ENCODE measurements around the gene PCDHA1. TPM values are rescaled to one million over a fixed set of nuclear protein-coding genes. Genes with fewer than 3 reads are reported as not detected.

The PCDHA1 gene
- total RNA-seq, 2 donors from 2014 or later: 0.13 TPM; not detected in 1

DNA sequence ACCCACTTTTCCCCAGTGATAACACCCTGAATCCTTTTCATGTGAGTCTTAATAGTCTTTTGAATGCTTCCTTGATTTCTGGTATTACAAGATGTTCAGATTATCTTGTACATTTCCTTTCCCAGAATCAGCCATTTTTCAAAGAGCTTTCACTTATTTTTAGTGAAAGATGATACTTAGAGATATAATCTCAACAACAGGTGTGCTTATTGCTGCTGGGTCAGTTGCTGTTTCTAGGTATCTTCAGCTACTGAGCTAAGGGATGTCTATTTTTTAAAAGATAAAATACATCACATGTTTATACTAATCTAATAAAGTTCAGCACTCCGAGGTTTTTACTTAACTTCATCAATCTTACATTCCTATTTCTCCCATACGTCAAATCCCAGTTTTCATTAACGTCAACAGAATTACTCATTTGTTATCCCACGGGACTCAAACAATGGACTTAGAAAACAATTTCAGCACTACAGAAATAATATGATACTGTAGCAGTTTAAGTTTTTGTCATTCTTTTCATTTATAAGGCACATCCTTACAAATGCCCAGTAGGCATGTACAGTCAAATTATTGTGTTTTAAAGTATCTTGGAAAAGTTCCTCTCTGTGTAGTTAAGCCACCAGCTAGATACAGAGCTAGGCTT, 149.1 kb downstream of the PCDHA1 start:
- no peaks in the 10 kb centered on the region for H3K4me1 ChIP-seq
- H3K4me3 ChIP-seq: no peak overlapping the region
- H3K36me3 ChIP-seq: no peaks in the 10 kb centered on the region
- no peaks in the 10 kb centered on the region for H3K9me3 ChIP-seq
- intact Hi-C loops (cut with DNase I): no loop called here
- no peak overlapping the region for H3K9ac ChIP-seq (ENCODE audit: low read depth in 2 of 2, low read length in 2 of 2)
- H3K27me3 ChIP-seq: no peaks in the 10 kb centered on the region
- H3K27ac ChIP-seq: no peak overlapping the region
- DNase-seq: no peak
- no peak for TF ChIP-seq CTCF (IDR thresholded peaks at IDR 0.05)

- Histone ChIP-seq H3K36me3 (no peaks in the 10 kb centered on the region), H3K27me3 (no peaks in the 10 kb centered on the region), H3K9me3 (no peaks in the 10 kb centered on the region), H3K4me1 (no peaks in the 10 kb centered on the region), H3K9ac (ENCODE audit: low read depth in 2 of 2, low read length in 2 of 2) (no peak overlapping the region), H3K27ac (no peak overlapping the region), H3K4me3 (no peak overlapping the region)
- DNase-seq: no peak
- intact Hi-C loops (cut with DNase I): no loop called here
- no peak for TF ChIP-seq CTCF (IDR thresholded peaks at IDR 0.05)
These were observed 160.6 kb downstream of the PCDHA1 start for GRCh38 chr5:140946578-140946977.

GRCh38 chr5:140951636-140952035, 165.7 kb downstream of the PCDHA1 start:
- intact Hi-C loops (cut with DNase I): no loop called here
- Histone ChIP-seq H3K27ac (no peak overlapping the region), H3K9ac (ENCODE audit: low read depth in 2 of 2, low read length in 2 of 2) (no peak overlapping the region), H3K4me1 (no peaks in the 10 kb centered on the region), H3K4me3 (no peak overlapping the region), H3K36me3 (no peaks in the 10 kb centered on the region), H3K27me3 (no peaks in the 10 kb centered on the region), H3K9me3 (no peaks in the 10 kb centered on the region)
- no peak for TF ChIP-seq CTCF (IDR thresholded peaks at IDR 0.05)
- no peak for DNase-seq

- no peak for DNase-seq
- Histone ChIP-seq H3K9ac (ENCODE audit: low read depth in 2 of 2, low read length in 2 of 2) (no peak overlapping the region), H3K36me3 (no peaks in the 10 kb centered on the region), H3K27ac (no peak overlapping the region), H3K4me1 (no peaks in the 10 kb centered on the region), H3K9me3 (no peaks in the 10 kb centered on the region), H3K4me3 (no peak overlapping the region), H3K27me3 (no peaks in the 10 kb centered on the region)
- no peak for TF ChIP-seq CTCF (IDR thresholded peaks at IDR 0.05)
- intact Hi-C loops (cut with DNase I): no loop called here
These were observed 167.3 kb downstream of the PCDHA1 start for GRCh38 chr5:140953234-140953633.

DNA sequence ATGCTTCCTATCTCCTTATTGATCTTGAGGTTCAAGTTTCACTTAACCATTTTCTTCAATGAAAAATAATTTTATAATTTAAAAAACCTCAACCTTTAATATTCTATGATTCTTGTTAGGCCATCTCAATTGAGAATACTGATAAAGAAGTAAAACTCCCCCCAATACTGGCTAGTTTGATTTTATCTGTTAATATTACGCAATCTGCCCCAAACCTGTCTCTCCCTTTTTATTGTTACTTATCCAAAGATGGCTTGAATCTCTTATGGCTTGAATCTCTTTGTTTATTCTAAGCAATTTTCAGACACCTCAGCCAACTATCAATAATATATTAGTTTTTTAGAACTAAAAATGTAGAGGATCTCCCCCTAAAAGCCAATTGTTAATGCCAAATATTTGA, 176.2 kb downstream of the PCDHA1 start:
- Histone ChIP-seq H3K9me3 (no peaks in the 10 kb centered on the region), H3K4me3 (no peak overlapping the region), H3K36me3 (no peaks in the 10 kb centered on the region), H3K27ac (no peak overlapping the region), H3K27me3 (peaks cover 2% of the 10 kb centered on the region), H3K9ac (ENCODE audit: low read depth in 2 of 2, low read length in 2 of 2) (no peak overlapping the region), H3K4me1 (no peaks in the 10 kb centered on the region)
- intact Hi-C loops (cut with DNase I): no loop called here
- TF ChIP-seq CTCF (IDR thresholded peaks at IDR 0.05): no peak
- DNase-seq: no peak

Data from colonic mucosa (tissue), 4 donors.